ENCODE data around the gene RAB40C. TPM values are rescaled to one million over a fixed set of nuclear protein-coding genes. Genes with fewer than 3 reads are reported as not detected.

The RAB40C gene
- total RNA-seq, 1 experiment from 2014 or later: 17.7 TPM

GRCh38 chr16:574021-574760 lies 15.7 kb upstream of the RAB40C start:
- CTCF ChIA-PET: no interaction called here
- no peak overlapping the region for H3K27ac Mint-ChIP-seq (ENCODE audit: low read depth, unreplicated experiment)
- BruUV-seq (replicated peaks): no TSS peak
- H3K9me3 Mint-ChIP-seq (ENCODE audit: unreplicated experiment): no peaks in the 10 kb centered on the region
- TF ChIP-seq CTCF (IDR thresholded peaks at IDR 0.05; ENCODE audit: unreplicated experiment): no peak
- no peak for DNase-seq (ENCODE audit: unreplicated experiment)
- peaks cover 8% of the 10 kb centered on the region for H3K4me1 Mint-ChIP-seq (ENCODE audit: insufficient read depth, unreplicated experiment)
- intact Hi-C loops (cut with micrococcal nuclease): no loop called here
- H3K4me3 Mint-ChIP-seq (ENCODE audit: unreplicated experiment): no peak overlapping the region
- peaks cover 13% of the 10 kb centered on the region for H3K36me3 Mint-ChIP-seq (ENCODE audit: insufficient read depth, unreplicated experiment)
- POLR2A ChIA-PET: no interaction called here
- H3K27me3 Mint-ChIP-seq (ENCODE audit: insufficient read depth, unreplicated experiment): no peaks in the 10 kb centered on the region

GRCh38 chr16:575354-576196 lies 14.3 kb upstream of the RAB40C start:
- H3K27ac Mint-ChIP-seq (ENCODE audit: low read depth, unreplicated experiment): no peak overlapping the region
- intact Hi-C loops (cut with micrococcal nuclease): no loop called here
- POLR2A ChIA-PET: interaction anchor here (0.9 kb wide), 1 partner anchor 12 kb away, joined by 3 read pairs; no protein-coding TSS in a partner anchor
- no peaks in the 10 kb centered on the region for H3K27me3 Mint-ChIP-seq (ENCODE audit: insufficient read depth, unreplicated experiment)
- TF ChIP-seq CTCF (IDR thresholded peaks at IDR 0.05; ENCODE audit: unreplicated experiment): no peak
- peaks cover 13% of the 10 kb centered on the region for H3K36me3 Mint-ChIP-seq (ENCODE audit: insufficient read depth, unreplicated experiment)
- no peaks in the 10 kb centered on the region for H3K9me3 Mint-ChIP-seq (ENCODE audit: unreplicated experiment)
- DNase-seq (ENCODE audit: unreplicated experiment): no peak
- H3K4me3 Mint-ChIP-seq (ENCODE audit: unreplicated experiment): no peak overlapping the region
- CTCF ChIA-PET: interaction anchor here (1.0 kb wide), 1 partner anchor 10 kb away, joined by 4 read pairs; no protein-coding TSS in a partner anchor
- BruUV-seq (replicated peaks): no TSS peak
- H3K4me1 Mint-ChIP-seq (ENCODE audit: insufficient read depth, unreplicated experiment): peaks cover 8% of the 10 kb centered on the region

- Mint-ChIP-seq H3K9me3 (ENCODE audit: unreplicated experiment) (no peaks in the 10 kb centered on the region), H3K4me3 (ENCODE audit: unreplicated experiment) (no peak overlapping the region), H3K27me3 (ENCODE audit: insufficient read depth, unreplicated experiment) (no peaks in the 10 kb centered on the region), H3K4me1 (ENCODE audit: insufficient read depth, unreplicated experiment) (peaks cover 1% of the 10 kb centered on the region), H3K36me3 (ENCODE audit: insufficient read depth, unreplicated experiment) (peaks cover 13% of the 10 kb centered on the region), H3K27ac (ENCODE audit: low read depth, unreplicated experiment) (no peak overlapping the region)
- intact Hi-C loops (cut with micrococcal nuclease): no loop called here
- DNase-seq (ENCODE audit: unreplicated experiment): no peak
- ChIA-PET POLR2A (interaction anchor here (1.2 kb wide), 1 partner anchor 11 kb away, joined by 6 read pairs; no protein-coding TSS in a partner anchor), CTCF (interaction anchor here (0.6 to 1.0 kb wide), 3 partner anchors 9 to 92 kb away, joined by 3 to 4 read pairs (median 3); partner anchors contain the start of gene RHOT2)
- TF ChIP-seq CTCF (IDR thresholded peaks at IDR 0.05; ENCODE audit: unreplicated experiment): no peak
- no TSS peak for BruUV-seq (replicated peaks)
Observed at GRCh38 chr16:576197-576822, 13.6 kb upstream of the RAB40C start.

DNA sequence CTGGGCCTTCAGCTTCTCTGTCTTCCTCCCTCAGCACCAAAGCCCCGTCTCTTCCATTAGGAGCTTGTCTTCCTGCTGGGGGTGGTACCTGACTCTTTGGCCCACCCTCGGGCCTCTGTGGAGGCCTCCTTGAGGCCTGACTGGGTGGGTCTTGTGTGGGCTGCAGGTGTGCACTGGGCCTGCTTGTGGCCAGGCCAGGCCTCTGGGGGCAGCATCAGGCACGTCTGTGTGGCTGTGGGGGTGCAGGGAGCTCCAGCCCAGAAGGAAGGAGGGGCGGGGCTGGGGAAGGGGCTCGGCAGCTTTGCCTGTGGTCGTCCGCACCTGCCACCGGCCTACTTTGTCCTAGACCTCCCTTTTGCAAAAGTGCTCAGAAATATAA lies 13.1 kb upstream of the RAB40C start:
- no peak for TF ChIP-seq CTCF (IDR thresholded peaks at IDR 0.05; ENCODE audit: unreplicated experiment)
- BruUV-seq (replicated peaks): no TSS peak
- Mint-ChIP-seq H3K4me1 (ENCODE audit: insufficient read depth, unreplicated experiment) (no peaks in the 10 kb centered on the region), H3K27me3 (ENCODE audit: insufficient read depth, unreplicated experiment) (no peaks in the 10 kb centered on the region), H3K27ac (ENCODE audit: low read depth, unreplicated experiment) (no peak overlapping the region), H3K4me3 (ENCODE audit: unreplicated experiment) (no peak overlapping the region), H3K9me3 (ENCODE audit: unreplicated experiment) (no peaks in the 10 kb centered on the region), H3K36me3 (ENCODE audit: insufficient read depth, unreplicated experiment) (peaks cover 13% of the 10 kb centered on the region)
- POLR2A ChIA-PET: interaction anchor here (1.2 kb wide), 1 partner anchor 10 kb away, joined by 6 read pairs; no protein-coding TSS in a partner anchor
- CTCF ChIA-PET: interaction anchor here (0.6 to 0.8 kb wide), 2 partner anchors 91 to 177 kb away, joined by 3 read pairs; partner anchors contain the start of gene RHOT2
- intact Hi-C loops (cut with micrococcal nuclease): no loop called here
- no peak for DNase-seq (ENCODE audit: unreplicated experiment)

Measured in MCF 10A (cell line).